ENCODE results near the gene STOM.

Gene STOM

DNA sequence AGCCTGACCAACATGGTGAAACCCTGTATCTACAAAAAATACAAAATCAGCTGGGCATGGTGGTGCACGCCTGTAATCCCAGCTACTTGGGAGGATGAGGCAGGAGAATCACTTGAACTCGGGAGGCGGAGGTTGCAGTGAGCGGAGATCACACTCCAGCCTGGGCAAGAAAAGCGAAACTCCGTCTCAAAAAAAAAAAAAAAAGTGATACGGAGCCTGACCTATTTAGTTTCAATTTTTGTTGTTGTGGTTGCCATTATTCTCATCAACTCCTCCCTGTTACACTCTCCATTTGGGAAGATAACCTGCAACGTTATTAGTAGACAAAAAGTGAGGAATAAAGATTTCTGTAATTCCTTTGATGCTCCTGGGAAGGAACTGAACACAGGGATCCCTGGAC lies 1.3 kb downstream of the STOM start:
- DNase-seq: no peak

DNA sequence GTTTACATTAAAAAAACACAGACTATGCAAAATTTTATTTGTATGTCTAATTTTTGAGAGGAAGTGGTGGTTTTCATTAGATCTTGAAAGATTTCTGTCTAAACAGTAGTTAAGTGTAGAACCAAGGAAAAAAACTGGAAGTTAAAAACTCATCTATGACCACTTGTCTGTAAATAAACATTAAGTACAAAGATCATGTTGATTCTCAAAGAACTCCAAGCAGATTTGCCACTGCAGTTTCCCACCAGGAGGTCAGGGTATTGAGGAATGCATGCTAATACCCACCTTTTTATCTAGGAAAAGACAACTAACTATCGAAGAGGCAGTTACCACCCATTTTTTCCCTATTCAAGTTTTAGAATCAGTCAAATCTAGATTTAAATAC lies 1.9 kb downstream of the STOM start:
- no peak for DNase-seq

DNA sequence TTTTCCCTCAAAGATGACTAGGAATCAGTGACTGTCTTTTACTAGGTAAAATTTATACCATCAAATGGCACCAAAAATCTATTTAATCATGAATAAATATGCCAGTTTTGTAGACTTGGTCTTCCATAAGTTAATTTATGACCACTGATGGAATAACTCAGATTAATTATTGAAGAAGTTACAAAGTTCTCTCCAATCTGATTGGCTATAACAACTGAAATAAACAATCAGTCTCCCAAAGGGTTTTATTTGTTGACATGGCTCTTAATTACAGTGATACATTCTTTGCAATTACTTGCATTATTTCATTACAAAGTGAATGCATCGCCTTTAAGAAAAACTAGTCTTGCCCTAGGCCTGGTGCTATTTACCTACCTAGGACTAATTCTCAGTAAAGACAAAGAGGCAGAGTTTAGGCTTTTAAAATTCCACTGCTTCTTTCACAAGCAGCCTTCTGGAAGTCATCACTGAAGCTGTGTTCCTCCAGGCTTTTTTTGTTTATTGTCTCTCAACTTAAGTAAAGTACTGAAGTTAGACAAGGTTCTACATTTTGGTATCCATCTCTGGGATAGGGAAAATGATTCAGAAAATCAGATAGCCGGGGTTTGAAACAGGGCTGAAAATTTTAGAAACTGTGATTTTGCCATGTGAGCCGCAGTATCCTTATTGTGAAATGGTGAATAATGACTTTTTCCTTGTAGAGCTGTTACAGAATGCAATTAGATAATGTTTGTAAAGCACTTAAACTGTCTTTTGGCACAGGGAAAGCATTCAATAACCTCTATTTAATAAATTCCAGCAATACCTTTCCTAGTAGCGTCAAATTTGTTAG lies 2.5 kb downstream of the STOM start:
- DNase-seq: peak; percentile 64

DNA sequence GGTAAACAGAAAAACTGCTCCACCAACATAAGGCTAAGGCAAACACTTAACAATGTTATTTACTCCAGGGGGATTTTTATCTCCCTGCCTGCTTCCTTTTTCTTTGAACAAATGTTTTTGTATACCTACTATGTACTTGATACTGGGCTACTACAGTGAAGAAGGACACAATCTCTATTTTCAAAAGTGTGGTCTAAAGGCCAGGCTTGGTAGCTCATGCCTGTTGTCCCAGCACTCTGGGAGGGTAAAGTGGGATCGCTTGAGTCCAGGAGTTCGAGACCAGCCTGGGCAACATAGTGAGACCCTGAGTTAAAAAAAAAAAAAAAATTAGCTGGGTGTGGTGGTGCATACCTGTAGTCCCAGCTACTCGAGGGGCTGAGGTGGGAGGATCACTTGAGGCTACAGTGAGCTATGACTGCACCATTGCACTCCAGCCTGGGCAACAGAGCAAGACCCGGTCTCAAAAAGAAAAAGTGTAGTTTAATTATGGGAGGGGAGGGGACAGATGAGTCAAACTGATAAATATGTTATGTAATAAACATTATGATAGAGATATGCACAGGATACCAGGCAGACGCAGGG lies 3.3 kb downstream of the STOM start:
- no peak for DNase-seq

DNA sequence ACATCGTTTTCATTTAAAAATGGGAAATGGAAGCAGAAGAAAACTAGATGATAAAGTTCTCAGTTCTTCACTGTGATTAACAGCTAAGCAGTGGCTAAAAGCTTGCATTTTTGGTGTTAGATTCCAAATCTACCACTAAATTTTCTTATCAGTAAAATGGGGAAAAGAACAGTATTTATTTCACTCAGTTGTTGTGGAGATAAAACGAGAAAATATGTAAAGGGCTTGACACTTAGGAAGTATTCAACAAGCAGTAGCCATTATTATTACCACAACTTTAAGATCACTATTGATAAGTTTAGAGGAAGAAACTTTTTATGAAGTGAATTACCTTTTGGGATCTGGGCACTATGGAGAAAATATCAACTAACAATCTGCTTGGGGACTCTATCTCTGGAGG lies 4.5 kb downstream of the STOM start:
- no peak for DNase-seq

- no peak for DNase-seq
Measured at GRCh38 chr9:121364886-121365285, 5.2 kb downstream of the STOM start.

DNA sequence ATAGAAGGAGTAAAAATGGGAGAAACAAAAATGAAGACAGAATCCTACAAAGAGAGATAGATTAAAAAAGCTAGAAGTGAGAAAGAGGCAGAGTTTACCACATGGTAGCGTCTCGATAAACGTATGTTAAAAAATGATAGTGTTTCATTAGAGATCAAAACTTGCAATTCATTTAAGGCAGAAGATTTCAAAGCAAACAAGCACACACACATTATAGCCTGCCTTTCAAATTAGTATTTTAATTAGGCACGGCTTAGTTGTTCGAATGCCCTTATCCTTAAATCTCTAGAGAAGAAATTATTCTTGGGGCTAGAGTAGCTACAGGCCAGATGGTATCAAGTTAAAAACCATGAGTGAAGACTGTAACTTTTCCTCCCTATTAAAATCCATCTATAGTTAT lies 6.0 kb downstream of the STOM start:
- DNase-seq: no peak

DNA sequence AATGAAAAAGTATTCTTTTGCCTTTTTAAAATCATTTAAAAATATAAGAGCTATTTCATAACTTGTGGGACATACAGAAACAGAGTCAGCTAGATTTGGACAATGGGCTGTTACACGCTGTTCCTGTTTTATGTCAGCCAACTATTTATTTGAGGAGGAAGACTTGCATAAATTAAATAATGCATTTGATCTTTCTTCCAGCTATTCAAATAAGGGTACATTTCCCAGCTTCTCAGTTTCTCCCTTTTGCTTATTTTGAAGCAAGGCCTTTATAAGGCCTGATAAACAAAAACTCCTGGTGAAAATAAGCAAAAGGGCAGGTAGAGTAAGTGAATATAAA lies 6.5 kb downstream of the STOM start:
- no peak for DNase-seq

GRCh38 chr9:121362813-121363621 lies 7.0 kb downstream of the STOM start:
- DNase-seq: peak; percentile 95

DNA sequence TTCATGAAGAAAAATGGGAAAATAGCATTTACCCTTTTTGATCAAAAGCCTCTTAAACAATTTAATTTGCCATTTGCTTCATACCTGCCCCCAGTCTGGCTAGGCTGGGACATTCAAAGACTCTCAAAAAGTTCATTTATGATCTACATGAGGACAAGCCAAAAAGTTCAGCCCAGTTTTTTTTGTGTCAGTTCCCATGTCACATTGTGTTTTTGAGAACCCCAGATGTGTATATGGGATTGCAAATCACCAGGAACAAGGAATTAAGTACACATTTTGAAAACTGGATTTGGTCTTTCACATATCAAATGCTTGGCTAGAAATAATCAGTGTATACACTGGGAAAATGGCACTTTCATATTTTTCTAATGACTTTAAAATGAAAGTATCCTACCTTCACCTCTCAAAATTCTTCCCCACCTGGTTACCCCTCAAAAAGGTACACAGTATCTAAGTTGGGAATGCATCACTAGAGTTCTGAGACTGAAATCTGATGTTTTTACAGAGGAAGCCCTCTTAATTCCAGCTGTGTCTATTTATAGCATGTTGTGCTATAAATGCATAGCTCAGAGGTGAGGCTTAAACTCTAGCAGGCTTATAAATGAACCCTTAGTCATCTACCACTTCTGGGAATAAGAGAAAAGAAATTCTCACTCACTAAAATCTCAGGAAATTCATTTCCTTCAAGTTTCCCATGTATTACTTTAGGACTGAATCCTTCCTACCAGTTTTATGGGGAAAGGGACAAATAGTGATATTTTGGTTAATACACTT lies 9.3 kb downstream of the STOM start:
- DNase-seq: peak; percentile 91

- peak; percentile 67 for DNase-seq
Measured at GRCh38 chr9:121359351-121360294, 10.4 kb downstream of the STOM start.

DNA sequence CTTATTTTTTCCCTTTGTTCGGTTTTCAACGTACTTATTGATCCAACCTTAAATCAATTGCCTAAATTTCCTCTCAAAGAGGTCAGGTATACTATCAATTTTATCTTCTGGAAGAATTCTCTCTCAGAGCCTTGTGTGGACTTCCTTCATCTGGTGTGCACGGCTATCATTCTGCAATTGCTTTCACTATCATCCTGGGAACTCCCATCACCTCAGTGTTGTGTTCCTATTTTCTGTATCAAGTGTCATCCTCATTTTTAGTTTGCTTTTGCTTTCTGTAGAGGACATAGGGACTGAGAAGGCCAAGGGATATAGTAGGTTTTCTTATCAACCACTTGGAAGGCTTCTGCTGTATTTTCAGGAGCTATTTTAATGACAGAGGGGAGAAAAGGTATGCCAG lies 11.3 kb downstream of the STOM start:
- no peak for DNase-seq

- DNase-seq: no peak
Measured at GRCh38 chr9:121357011-121357410, 13.0 kb downstream of the STOM start.

DNA sequence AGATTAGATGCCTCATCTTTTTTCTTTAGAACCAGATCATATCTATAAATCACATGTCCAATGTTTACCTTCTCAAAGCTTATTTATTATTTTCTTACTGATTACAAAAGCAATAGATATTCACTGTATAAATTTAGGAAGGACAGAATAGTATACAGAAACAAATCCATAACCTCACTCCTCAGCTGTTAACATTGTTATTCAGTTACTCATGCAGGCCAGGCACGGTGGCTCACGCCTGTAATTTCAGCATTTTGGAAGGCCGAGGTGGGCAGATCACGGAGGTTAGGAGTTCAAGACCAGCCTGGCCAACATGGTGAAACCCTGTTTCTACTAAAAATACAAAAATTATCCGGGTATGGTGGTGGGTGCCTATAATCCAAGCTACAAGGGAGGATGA lies 15.3 kb downstream of the STOM start:
- DNase-seq: no peak

GRCh38 chr9:121354141-121354540 lies 15.9 kb downstream of the STOM start:
- no peak for DNase-seq

GRCh38 chr9:121353241-121354061 lies 16.6 kb downstream of the STOM start:
- no peak for DNase-seq

DNA sequence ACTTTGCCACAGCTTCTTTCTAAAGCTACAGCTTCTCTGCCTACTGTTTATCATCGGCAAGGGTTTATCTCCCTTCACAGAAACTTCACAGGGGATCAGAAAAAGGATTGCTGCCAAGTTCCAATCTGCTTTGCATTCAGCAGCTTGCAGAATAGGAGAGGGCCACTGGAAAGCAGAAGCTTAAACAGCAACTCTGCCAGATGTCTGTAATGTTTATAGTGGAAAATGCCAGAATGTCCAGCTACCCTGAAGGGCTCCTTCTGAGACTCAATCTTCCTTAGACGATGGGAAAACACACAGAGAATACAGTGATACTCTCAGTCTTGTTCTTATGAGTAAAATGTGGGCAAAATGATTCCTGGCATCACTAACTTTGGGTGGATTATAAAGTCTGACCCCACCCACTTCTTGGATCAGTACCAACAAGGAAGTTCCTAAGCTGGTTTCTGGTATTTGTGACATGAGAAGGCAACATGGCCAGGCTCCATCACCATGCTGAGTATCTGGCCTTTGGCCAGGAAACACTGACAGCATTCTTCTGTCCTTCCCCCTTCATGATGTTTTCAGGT lies 19.0 kb downstream of the STOM start:
- DNase-seq: peak; percentile 96

DNA sequence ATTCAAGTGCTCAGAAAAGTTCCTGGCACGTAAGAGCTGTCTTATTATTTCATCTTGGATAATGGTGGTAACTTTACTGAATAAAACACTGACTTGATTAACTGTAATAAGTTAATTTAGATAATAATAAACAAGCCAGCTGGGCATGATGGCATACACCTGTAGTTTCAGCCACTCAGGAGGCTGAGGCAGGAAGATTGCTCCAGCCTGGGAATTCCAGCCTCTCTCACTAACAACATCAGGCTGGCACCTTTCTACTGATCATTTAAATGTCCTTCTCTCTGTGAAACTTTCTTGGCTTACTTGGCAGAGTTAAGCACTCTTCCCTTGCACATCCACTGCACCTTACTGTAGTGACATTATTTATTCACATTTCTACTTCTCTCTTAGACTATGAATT lies 20.0 kb downstream of the STOM start:
- no peak for DNase-seq

DNA sequence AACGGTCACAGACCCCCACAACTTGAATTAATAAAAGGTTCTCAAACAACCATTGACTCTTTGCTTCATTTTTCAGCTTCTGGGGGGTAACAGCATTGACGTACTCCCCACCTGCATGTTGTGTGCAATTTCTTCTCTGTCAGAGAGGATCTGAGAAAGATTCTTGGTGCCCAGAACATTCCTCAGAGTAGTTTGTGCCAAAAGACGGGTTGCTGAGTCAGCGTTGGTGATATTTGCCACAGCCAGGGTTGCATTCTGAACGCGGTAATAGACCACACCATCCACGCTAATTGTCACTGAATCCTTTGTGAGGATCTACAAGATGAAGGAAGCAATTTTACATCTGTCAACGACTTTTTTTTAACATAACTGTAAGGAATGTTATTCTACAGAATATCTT lies 21.0 kb downstream of the STOM start:
- peak; percentile 30 for DNase-seq

- no peak for DNase-seq
Measured at GRCh38 chr9:121348221-121348620, 21.8 kb downstream of the STOM start.

GRCh38 chr9:121345070-121345469 lies 25.0 kb downstream of the STOM start:
- DNase-seq: no peak

Data from fibroblast of skin of right biceps (primary cell).